Right hindlimb (tissue), 1 donor: ENCODE results near the gene PTPRCAP.
A peak's percentile ranks its signal among the peaks of the same experiment; 100 is the strongest.
"Not testable (repeated sequence)": the region's sequence is repeated elsewhere in the genome, so short reads cannot be mapped to it uniquely, and the experiment has no call there.

Experiments
- DNase-seq: peaks from one replicate; pipeline ENCODE4 v3.0.0-alpha.2; 2018

Gene PTPRCAP

GRCh38 chr11:67437082-67437808 is at the start of gene PTPRCAP:
Gene PTPRCAP (minus strand): TSS chr11:67437682. CDS start chr11:67437619, 63 bp downstream.
- peak; percentile 56 for DNase-seq

- no peak for DNase-seq
Observed at GRCh38 chr11:67486481-67487195, 49.2 kb upstream of the PTPRCAP start.

GRCh38 chr11:67485873-67486361 is 48.4 kb upstream of the PTPRCAP start:
- DNase-seq: peak; percentile 27

- DNase-seq: no peak
Observed at GRCh38 chr11:67484847-67485311, 47.4 kb upstream of the PTPRCAP start.

GRCh38 chr11:67483831-67484665 is 46.6 kb upstream of the PTPRCAP start:
- no peak for DNase-seq

GRCh38 chr11:67482827-67483798 is 45.6 kb upstream of the PTPRCAP start, which contains the start of gene AIP:
Gene AIP (plus strand): TSS chr11:67483026. CDS start chr11:67483159, 133 bp downstream.
- peak; percentile 99 for DNase-seq

- no peak for DNase-seq
Observed at GRCh38 chr11:67482275-67482826, 44.9 kb upstream of the PTPRCAP start.

GRCh38 chr11:67477344-67478050 is 40.0 kb upstream of the PTPRCAP start:
- not testable (repeated sequence) for DNase-seq

GRCh38 chr11:67476692-67477091 is 39.2 kb upstream of the PTPRCAP start:
- DNase-seq: not testable (repeated sequence)

GRCh38 chr11:67472882-67473281 is 35.4 kb upstream of the PTPRCAP start:
- DNase-seq: no peak

GRCh38 chr11:67470337-67471002 is 33.0 kb upstream of the PTPRCAP start:
- DNase-seq: no peak

GRCh38 chr11:67469508-67469811 is 32.0 kb upstream of the PTPRCAP start:
- DNase-seq: no peak

GRCh38 chr11:67468759-67469507 is 31.5 kb upstream of the PTPRCAP start, which contains the start of gene TMEM134:
Gene TMEM134 (minus strand): TSS chr11:67469251. CDS start chr11:67469192, 59 bp downstream.
- DNase-seq: peak; percentile 96

- no peak for DNase-seq
Observed at GRCh38 chr11:67468456-67468758, 30.9 kb upstream of the PTPRCAP start.

GRCh38 chr11:67468056-67468455 is 30.6 kb upstream of the PTPRCAP start:
- peak; percentile 55 for DNase-seq

- peak; percentile 17 for DNase-seq
Observed at GRCh38 chr11:67466962-67467771, 29.7 kb upstream of the PTPRCAP start.

- DNase-seq: peak; percentile 16
Observed at GRCh38 chr11:67466367-67466766, 28.9 kb upstream of the PTPRCAP start.

GRCh38 chr11:67465530-67465929 is 28.0 kb upstream of the PTPRCAP start:
- DNase-seq: peak; percentile 23

GRCh38 chr11:67465189-67465510 is 27.7 kb upstream of the PTPRCAP start:
- DNase-seq: no peak
